Kidney glomerular epithelial cell (primary cell): ENCODE data around the gene GNB1.
A peak's percentile ranks its signal among the peaks of the same experiment; 100 is the strongest.
"Not testable (repeated sequence)": the region's sequence is repeated elsewhere in the genome, so short reads cannot be mapped to it uniquely, and the experiment has no call there.

Experiments used
- DNase-seq: peaks from one replicate; lab custom pipeline; 2025; lab: John Stamatoyannopoulos, UW

The GNB1 gene

DNA sequence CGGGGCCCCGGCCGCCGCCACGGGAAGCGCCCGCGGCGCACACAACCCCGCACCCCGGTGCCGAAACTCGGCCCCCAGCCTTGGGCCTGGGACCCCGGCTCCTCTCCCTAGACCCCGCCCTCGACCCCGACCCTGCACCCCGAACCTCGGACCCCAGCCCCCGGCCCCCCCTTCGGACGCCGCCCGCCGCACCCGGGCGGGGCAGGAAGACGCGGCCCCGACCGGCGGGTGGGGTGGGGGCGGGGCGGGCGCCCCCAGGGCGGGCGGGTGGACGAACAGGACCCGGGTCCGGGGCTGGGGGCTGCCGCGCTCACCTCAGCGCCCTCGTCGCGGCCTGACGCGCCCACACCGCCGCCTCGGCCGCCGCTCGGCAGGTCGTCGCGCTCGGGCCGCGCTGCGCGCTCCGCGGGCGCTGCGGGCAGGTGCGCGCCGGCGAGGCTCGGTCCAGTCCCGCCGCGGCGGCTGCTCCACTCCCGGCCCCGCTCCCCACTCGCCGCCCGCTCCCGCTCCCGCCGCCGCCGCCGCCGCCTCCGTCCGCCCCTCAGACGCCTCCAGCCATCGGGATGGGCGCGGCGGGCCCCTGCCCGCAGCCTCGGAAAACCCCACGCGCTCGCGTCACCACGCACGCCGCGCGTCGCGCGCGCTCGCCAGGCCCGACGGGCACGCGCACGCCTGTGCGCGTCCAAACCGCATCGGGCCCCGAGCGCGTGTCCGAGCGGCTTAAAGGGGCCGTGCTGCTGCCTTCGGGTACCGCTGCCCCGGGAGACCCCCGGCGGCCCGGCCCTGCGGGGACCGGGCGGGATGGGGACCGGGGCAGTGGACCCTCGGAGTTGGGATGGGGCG, at the start of gene GNB1:
TSS of gene GNB1 (minus strand) at position 582 of the 843 bp plus-strand sequence. CDS start 65,634 bp downstream, outside the sequence.
- DNase-seq = peak; percentile 72

DNA sequence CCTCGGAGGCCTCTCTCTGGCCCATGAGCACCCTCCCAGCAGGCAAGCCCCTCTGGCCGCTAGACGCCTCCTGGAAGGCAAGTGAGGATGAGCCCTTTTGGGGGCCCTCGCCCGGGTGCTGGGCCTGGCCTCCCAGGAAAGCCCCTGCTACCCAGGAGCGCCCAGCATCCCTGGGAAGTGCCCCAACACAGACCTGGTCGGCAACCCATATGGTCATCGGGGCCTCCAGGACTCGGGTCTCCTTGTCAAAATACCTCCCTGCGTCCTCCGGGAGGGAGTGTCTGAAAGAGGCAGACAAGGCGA, 49.2 kb upstream of the GNB1 start:
- no peak for DNase-seq

DNA sequence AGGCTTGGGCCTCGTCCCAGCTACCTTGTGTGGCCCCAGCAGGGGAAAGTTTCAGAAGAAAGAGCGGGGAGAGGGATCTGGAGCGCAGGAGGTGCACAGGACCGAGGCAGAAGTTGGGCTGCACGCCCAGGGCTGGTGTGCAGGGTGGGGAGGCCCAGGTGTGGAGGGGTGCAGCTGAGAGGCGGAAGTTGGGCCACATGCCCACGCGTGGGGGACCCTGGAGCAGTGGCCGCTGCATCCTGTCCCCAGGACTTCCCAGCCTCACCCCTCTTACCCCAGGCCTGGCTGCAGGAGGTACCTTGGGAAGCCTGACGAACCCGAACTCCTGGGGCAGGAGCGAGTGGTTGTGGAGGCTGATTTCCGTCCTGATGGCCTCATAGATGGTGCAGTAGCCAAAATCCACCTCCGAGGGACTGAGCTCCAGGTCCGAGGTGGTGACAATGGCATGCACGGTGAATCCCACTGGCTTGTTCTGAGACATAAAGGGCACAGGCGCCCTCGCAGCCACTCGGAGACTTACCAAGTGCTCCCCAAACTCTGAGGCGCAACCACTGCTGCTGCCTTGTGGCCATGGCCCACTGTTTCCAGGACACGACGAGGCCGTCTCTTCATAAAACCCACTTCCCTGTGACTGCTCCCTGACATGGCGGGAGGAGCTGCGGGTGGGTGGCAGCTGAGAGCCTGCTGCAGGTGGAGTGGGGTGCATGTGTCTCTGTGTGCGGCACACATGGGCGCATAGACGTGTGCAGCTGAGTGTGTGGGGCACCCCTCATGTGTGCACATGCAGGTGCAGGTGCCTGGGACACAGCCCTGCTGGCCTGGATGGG, 48.6 kb upstream of the GNB1 start:
- DNase-seq = no peak

DNA sequence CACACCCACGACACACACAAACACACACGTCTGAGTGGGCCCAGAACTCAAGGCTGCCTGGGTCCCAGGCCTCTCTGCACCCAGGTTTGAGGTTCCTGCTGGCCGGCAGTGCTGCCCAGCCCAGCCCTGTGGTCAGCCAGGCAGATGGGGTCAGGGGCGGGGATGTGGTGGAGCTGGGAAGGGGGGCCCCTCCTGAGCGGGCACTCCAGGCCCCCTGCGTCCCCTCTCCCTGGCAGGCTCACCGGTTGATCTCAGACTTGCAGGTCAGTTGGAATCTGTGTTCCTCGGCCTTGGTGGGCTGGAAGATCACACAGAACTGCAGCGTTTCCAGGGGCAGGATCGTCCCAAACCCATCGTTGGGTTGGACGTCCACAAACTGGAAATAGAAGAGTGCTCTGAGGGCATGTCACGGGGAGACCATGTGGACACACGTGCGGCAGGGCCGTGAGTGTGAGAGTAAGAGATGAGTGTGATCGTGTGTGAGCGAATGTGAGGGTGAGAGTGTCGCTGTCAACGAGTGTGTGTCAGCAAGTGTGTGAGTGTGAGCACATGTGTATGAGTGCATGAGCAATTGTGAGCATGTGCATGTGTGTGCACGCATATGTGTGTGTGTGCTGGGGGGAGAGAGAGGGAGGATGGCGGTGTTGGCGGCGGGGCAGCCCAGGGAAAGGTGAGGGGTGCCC, 47.9 kb upstream of the GNB1 start:
- no peak for DNase-seq

DNA sequence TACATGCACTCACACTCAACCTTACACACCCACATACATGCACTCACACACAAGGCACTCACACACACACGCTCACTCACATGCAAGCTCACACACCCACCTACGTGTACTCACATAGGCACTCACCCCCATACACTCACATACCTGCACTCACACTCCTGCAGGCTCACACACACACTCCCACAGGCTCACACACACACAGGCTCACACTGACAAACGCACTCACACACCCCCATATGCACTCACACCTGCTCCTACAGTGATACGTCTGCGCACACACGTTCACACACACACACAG, 47.3 kb upstream of the GNB1 start:
- no peak for DNase-seq

DNA sequence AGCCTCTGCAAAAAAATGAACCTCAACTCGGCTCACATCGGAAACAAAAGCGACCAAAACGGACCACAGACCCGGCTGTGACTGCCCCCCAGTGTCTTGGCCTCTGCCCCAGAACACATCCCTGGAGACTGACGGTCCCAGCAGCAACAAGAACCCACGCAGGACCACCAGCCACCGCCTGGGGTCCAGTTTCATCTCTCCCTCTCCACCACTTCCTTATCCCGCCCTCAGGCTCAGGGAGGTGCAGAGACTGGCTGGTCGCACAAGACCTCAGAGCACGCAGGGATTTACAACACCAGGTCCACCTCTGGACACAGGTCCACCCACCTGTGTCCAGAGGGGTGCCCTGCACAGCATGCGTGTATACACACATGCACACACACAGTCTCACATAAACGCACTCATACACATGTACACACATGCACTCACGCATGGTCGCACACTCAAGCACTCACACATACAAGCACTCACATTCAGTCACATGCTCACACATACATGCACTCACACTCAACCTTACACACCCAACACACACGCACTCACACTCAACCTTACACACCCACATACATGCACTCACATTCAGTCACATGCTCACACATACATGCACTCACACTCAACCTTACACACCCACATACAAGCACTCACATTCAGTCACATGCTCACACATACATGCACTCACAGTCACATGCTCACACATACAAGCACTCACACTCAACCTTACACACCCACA, 46.8 kb upstream of the GNB1 start:
- no peak for DNase-seq

DNA sequence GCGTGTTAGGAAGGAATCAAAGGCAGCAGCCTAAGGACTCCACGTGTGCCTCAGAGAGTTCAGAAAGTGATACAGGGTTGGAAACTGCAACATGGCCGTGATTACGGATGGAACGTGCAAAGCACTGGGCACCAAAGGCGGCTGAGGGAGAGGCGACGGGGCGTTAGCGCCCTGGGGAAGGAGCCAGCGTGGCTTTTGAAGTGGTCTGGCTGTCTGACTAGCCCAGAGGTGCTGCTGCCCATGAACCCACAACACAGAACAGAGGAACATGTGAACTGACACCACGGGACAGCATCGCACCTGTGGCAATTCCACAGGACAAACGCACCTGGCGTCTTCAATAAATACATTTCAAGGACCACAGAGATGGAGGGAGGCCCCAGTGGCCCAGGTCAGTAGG, 46.2 kb upstream of the GNB1 start:
- DNase-seq = no peak

DNA sequence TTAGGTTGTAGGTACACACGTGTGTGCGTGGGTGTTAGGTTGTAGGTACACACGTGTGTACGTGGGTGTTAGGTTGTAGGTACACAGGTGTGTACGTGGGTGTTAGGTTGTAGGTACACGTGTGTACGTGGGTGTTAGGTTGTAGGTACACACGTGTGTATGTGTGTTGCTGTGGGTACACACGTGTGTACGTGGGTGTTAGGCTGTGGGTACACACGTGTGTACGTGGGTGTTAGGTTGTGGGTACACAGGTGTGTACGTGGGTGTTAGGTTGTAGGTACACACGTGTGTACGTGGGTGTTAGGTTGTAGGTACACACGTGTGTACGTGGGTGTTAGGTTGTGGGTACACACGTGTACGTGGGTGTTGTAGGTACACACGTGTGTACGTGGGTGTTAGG, 44.0 kb upstream of the GNB1 start:
- DNase-seq = not testable (repeated sequence)

DNA sequence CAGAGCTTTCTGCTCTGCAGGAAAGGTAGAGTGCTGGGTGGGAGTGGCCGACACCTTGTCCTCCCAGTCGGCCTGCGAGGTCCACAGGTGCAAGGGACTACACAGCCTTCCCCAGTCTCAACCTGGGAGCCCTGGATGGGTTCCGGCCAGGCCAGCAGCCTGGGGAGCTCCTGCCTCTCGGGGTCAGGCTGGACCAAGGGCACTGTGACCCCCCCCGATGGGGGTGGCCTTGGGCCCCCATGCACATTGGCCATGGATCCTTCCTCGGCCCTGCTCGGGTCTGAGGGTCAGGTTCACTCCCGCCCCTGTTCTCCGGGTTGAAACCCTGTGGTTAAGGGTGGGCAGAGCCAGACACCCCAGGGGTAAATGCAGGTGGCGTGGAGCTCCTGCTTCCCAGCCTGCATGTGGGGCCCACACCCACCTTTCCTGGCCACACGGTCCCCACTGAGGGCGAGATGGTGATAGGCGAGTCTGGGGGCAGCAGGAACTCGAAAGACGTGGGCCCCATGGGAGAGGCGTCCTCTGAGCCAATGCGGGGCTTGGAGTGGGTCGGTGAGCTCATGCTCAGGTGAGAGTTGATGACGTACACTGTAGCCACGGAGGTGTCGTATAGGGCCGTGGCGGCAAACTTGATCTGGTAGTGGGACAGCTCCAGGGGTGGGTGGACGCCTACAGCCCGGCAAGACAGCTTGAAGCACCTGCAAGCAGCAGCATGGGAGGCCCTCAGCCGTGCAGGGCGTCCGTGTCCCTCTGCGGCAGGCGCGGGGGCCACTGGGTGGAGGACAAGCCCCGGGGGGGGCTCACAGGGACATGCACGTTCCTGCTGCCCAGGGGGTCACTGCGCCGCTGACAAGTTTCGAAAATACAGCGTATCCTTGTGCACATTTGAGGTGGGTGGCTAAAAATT, 39.0 kb upstream of the GNB1 start:
- DNase-seq = no peak

DNA sequence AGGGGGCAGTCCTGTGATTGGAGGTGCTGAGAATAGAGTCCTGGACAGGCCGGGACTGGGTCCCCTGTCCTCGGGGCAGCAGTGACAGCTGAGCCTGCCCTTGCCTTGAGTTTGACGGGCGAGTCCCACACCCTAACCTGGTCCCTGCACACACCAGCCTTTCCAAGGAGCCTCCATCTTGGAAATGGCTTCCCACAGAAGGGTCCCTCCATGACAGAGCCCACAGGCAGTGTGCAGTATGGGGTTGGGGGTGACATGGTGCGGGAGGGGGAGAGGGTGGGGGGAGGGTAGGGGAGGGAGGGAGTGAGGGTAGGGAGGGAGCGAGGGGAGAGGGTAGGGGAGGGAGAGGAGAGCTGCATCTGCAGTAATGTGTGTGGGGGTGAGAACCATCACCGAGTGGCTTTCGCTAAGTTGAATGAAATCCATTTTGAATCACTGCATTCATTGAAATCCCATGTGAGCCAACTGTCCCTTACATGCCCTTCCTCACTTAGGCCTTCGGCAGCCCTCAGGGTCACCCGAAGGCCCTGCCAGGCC, 38.3 kb upstream of the GNB1 start:
- no peak for DNase-seq

DNA sequence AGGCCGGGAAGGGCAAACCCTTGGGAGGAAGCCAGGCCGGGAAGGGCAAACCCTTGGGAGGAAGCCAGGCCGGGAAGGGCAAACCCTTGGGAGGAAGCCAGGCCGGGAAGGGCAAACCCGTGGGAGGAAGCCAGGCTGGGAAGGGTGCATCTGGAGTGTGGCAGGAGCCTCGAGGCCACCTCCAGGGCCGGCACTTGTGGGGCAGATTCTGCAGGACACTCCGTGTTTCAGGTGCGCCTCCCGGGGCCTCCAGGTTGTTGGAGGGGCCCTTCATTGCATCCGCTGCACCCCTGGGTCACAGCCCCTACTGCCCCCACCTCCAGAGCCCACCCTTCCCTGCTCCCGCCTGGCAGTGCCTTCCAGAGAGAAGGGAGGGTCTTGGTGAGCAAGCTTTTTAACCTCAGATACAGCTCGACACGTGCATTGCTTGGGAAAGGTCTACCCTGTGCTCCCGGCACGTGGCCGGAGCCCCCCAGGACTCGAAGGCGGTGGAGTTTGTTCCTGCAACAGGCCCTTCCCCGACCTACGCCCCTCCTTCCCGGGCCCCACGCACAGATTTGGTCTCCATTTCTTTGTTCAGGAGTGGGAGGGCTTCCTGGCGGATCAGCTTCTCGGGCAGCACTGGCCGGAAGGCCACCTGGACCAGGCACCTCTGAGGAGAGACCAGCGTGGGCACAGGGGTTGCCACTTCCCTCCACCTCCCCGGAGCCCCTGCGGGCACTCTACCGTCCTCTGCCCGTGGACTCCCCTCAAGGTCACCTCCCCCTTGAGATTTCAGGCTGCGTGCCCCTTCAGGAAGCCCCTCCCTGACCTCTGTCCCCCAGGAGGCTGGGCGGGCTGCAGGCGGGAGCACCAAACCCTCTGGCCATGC, 37.6 kb upstream of the GNB1 start:
- DNase-seq = no peak

DNA sequence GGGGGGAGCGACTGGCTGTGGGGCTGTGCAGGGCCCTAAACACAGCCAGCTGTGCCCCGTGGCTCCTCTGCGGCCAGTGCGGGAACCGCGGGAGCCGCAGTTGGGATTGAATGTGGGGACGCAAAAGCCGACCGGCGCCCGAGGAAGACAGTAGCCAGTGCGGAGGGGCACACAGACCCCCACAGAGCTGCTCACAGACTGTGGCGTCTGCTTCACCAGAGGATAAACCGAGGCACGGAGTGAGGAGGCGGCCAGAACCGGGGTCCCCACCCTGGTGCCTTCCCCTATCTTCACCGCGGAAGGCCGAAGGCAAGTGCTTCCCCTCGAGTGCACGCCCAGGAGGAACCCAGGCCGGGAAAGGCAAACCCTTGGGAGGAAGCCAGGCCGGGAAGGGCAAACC, 36.9 kb upstream of the GNB1 start:
- DNase-seq = no peak

DNA sequence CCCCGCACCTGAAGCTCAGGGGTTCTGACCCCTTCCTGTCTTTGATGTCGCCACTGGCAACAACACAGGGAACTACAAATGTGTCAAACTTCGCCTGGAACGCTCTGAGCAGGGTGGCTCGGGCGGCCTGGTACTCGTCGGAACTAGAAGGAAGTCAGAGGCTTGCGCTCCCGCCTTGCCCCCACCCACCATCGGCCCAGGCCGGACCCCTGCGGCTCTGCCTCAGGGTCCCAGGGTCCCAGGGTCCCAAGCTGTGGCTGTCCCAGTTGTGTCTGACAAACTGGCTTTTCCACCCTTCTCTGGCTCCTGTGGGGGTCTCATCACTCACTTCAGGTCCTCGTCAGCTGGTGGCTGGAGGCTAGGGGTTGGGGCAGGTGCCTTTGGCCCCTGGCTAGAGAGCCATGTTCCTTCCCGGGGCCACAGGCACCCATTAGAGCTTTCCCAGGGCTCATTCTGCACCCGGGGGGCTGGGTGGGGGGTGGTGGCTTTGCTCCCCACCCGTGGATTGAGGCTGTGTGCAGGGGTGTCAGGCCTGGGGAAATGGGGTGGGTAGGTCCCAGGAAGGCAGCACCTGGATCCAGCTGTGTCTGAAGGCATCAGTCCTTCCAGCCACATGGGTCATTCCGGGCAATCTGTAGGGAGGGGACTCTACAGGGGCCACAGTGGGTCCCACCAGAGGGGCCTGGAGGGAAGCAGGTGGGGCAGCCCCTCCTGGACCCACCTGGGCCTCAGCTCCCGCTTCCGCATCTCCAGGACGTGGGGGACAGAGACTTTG, 36.2 kb upstream of the GNB1 start:
- DNase-seq = no peak

DNA sequence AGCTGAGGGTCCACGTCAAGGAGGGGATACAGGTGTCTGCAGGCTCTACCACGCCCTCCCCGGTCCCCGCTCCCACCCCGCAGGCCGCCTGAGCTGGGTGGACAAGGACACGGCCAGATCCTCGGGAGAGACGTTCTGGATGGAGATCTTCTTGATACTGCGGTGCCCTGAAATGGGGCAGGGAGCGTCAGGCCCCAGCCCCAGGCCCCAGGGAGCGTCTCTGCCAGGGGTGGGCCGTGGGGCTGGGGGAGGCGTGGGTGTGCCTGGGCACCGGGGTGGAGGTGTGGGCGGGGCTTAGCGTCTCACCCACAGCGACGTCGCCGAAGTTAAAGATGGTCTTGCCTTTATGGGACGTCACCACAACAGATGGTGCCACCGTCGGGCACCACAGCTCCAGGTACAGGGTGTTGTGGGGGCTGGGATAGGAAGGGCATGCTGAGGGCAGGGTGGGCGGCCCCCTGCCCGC, 35.5 kb upstream of the GNB1 start:
- DNase-seq = no peak

DNA sequence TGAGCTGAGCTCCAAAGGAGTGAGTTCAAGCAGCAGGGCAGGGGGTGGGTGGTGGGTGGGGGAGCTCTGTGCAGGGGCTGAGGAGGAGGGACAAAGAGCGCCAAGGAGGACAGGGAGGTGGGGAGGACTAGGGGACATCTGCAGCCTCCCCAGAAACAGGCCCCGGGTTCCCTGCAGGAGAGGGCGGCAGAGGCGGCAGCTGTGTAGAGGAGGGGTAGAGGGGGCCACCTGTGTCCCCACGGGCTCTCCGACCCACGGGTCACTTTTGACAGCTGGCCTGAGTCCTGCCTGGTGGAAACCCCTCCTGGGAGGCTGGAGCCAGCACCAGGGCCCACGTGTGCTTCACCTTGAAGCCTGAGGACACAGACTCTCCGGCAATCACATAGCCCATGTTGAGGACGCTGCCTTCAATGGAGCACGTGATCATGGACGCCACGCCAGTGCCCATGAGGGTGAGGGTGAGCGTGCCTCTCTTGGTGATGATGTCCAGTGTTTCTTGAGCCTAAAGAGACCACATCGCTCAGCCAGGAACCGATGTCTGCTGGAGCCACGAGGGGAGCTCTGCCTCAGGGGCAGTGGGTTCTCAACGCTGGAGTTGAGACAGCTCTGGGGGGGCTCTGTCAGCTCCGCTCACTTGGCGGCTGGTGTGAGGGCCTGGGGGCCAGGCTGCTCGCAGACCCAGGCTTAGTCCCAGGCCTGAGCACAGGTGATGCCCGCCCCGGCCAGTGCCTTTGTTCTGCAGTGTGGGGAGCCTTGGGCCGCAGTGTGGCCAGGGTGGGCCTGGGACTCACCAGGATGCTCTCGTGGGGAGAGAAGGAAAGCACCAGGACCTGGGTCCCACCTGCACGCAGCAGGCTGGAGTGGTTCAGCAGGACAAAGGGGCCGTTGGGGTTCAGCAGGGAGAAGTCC, 34.8 kb upstream of the GNB1 start:
- DNase-seq = no peak

DNA sequence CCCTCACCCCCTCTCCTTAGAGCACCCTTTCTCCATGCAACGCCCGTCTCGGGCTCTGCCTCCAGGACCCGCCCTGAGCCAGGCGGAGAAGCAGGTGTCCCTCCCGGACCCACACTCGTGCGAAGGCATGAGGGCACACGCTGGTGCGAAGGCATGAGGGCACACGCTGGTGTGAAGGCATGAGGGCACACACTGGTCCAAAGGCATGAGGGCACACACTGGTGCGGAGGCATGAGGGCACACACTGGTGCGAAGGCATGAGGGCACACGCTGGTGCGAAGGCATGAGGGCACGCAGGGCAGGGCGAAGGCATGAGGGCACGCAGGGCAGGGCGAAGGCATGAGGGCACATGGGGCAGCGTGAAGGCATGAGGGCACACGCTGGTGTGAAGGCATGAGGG, 34.0 kb upstream of the GNB1 start:
- no peak for DNase-seq

DNA sequence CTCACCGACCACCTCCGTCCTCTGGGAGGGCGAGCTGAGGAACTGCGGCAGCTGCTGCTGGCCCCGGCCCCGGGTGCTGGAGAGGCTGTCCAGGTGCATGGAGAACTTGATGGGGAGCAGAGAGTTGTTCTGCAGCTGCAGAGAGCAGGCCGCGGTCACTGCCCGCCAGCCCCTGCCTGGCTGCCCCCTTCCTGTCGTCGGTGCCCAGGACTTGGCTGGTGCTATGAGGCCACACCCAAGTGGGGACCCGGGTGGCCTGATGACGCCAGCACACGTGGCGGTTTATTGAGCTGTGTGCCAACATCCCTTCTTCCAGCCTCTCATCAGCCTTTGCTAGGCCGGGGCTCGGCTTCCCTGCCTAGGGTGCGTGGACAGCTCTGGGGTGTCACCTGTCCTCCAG, 33.5 kb upstream of the GNB1 start:
- no peak for DNase-seq
